GM12801 (cell line): ENCODE measurements around the gene CERS3.

Experiments
- TF ChIP-seq, protein P1 (sequence below): IDR thresholded peaks from one replicate; pipeline ENCODE4 v1.5.1; 2011; ENCODE audit warnings: control low read depth; ENCODE audit not compliant: insufficient read length; ENCODE audit errors: extremely low read depth

The CERS3 gene

DNA sequence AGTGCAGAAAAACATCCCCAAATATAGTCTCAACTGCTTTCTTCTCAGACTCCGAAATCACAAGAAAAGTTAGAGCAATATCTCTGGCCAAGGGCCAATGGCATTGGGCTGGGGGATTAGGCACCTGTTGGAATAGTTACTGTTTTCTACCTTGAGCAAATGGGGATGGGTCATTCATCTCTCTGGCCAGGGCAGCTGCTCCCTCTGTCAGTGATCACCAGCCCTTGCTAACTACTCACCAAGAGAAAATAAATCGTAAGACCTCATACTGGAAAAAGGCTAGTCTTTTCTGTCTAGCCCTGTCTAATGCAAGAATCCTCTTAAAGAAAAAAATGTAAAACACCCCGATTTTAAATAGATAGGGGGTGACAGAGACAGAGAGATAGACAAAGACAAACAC lies 10.9 kb downstream of the CERS3 start:
- TF ChIP-seq, protein P1, sequence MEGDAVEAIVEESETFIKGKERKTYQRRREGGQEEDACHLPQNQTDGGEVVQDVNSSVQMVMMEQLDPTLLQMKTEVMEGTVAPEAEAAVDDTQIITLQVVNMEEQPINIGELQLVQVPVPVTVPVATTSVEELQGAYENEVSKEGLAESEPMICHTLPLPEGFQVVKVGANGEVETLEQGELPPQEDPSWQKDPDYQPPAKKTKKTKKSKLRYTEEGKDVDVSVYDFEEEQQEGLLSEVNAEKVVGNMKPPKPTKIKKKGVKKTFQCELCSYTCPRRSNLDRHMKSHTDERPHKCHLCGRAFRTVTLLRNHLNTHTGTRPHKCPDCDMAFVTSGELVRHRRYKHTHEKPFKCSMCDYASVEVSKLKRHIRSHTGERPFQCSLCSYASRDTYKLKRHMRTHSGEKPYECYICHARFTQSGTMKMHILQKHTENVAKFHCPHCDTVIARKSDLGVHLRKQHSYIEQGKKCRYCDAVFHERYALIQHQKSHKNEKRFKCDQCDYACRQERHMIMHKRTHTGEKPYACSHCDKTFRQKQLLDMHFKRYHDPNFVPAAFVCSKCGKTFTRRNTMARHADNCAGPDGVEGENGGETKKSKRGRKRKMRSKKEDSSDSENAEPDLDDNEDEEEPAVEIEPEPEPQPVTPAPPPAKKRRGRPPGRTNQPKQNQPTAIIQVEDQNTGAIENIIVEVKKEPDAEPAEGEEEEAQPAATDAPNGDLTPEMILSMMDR: no peak

GRCh38 chr15:100516643-100517512 lies 11.9 kb downstream of the CERS3 start:
- TF ChIP-seq, protein P1: no peak

DNA sequence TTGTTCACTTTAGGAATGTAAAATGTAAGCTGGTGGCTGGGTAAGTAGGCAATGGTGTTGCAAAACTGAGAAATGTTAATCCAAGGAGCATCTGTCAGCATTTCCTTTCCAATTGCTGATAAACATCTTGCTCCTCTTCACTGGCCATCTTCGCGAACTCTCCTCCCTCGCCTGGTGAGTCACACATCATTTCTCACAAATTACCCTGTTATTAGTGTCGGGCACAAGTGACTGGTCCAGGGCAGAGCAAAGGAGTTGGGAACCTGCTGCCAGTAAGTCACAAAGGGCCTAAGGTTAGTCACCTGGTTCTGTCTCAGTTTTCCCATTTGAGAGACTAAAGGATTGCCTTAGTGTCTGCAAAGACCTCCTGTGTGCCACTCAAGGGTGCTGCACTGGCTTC lies 13.0 kb downstream of the CERS3 start:
- TF ChIP-seq, protein P1: no peak

DNA sequence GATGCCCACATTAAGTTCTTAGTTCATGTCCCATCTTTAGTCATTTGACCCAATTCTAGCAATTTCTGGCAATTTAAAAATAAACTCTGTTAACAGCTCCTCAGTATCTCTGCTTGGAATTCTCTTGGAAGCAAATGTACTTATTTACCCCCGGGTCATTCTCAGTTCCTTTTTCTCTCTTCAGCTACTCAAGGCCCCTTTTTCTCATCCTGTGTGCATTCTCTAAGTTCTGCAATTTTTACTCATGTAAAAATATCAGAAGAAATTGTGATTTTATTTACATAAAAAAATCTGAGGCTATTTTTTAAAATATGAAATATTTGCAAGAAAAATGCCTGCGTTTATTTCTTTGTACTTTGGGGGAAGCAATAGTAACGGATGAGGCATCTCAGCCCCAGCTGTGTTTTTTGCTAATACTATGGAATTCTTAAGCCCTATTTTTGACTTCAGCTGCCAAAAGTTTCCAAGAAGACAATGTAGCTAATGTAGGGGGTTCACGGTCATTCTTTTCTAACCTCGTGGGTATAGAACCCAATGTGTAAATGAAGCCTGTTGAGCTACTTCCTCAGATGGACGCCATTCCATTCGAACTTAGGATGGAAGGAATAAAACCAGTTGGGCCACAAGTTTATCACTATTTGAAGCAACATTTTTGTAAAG lies 20.0 kb downstream of the CERS3 start:
- TF ChIP-seq, protein P1: no peak

GRCh38 chr15:100502651-100503050 lies 26.1 kb downstream of the CERS3 start:
- TF ChIP-seq, protein P1: no peak

DNA sequence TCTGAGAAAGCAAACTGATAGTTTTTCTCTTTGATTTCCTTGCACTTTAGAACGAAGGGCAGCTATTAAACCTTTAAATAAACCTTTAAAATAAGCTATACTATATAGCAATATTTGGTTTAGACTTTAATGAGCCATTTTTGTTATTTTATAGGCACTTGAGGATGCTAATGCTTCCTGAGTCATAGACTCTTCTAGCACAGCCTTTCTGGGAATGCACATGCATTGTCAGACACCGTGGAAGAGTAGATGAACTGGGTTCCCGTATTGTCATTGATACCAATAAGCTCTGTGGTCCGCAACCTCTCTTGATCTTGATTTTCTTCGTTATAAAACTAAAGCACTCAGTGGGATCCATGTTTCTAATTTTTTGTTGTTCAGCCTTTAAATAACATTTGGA lies 27.6 kb downstream of the CERS3 start:
- TF ChIP-seq, protein P1: no peak

DNA sequence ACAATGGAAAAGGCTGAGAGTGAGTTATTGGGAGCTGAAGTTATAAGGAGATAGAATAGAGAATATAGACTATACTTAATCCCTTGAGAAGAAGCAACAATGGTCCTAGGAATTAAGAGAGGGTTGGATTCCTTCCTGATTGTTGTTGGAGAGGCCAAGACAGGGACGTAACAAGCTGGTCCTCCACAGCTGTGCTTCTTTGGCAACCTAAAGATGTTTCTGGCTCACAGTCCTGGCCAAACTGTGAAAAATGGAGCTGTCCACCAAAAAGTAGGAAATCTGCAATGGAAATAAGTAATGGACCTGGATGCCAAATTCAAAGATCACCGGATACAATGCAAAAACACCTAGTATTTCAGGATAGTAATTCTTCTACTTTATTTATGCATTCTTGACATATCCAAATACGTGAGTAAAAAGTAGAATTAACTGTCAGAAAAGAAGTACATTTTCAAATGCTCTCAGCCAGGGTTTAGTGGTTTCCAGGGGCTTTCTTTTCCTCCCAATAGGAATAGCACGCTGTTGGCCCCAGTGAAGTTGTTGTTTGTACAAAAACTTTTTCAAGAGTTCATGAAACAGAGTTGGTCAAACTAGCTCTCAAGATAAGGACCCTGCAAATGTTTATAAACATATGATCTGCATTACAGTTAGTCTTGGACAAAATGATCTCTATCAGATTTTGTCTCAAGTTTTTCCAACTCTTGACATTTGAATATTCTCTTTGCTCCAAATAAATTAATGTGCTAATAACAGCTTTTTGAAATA lies 28.3 kb downstream of the CERS3 start:
- TF ChIP-seq, protein P1: no peak
